Caco-2 (cell line): ENCODE measurements around the gene ARHGEF6. TPM values are rescaled to one million over a fixed set of nuclear protein-coding genes. Genes with fewer than 3 reads are reported as not detected.

ENCODE experiments used
- BruUV-seq: library from RNA; stranded (reverse); fragments of 400-500 nt; replicated peaks from 2 replicates; lab custom pipeline; 2021; lab: Mats Ljungman, UMichigan
- CTCF ChIA-PET: fragments of 300-600 bp; sonication (Branson Sonifier 250); formaldehyde crosslinking; loops from one replicate; lab custom pipeline; 2022; ENCODE audit warnings: antibody characterized with exemption; lab: Charles Lee
- POLR2A ChIA-PET: fragments of 300-600 bp; sonication (Branson Sonifier 250); formaldehyde crosslinking; loops from one replicate; lab custom pipeline; 2022; ENCODE audit warnings: antibody characterized with exemption; lab: Charles Lee
- DNase-seq, 2 experiments: peaks; one replicate each; pipeline versions ENCODE4 v3.0.0 to v3.0.0-alpha.2; 2020 to 2022
- H3K27me3 ChIP-seq: replicated peaks from 2 replicates; pipeline ENCODE4 v1.6.0; 2011; ENCODE audit warnings: low read length; ENCODE audit not compliant: control insufficient read depth, insufficient read depth
- H3K36me3 ChIP-seq: 2 replicates; pipeline ENCODE4 v1.5.1; 2011; ENCODE audit warnings: low read length; ENCODE audit not compliant: control insufficient read depth, insufficient read depth
- H3K4me1 ChIP-seq: fragments of 250-450 bp; sonication (Bioruptor Pico); 2 replicates; pipeline ENCODE4 v1.5.1; 2020; ENCODE audit warnings: mild to moderate bottlenecking
- H3K4me3 ChIP-seq: 2 replicates; pipeline ENCODE4 v1.5.1; 2011; ENCODE audit warnings: low read depth, mild to moderate bottlenecking, control low read depth, low read length
- H3K9me3 ChIP-seq: fragments of 250-450 bp; sonication (Bioruptor Pico); 2 replicates; pipeline ENCODE4 v1.5.1; 2020; ENCODE audit warnings: mild to moderate bottlenecking, moderate library complexity
- H3K27ac Mint-ChIP-seq: one replicate; pipeline ENCODE4 v1.8.0; 2022; ENCODE audit warnings: mixed read lengths; ENCODE audit not compliant: unreplicated experiment
- H3K27me3 Mint-ChIP-seq: one replicate; pipeline ENCODE4 v1.8.0; 2022; ENCODE audit warnings: mixed read lengths; ENCODE audit not compliant: insufficient read depth, unreplicated experiment
- H3K36me3 Mint-ChIP-seq: one replicate; pipeline ENCODE4 v1.8.0; 2022; ENCODE audit warnings: mild to moderate bottlenecking, mixed read lengths; ENCODE audit not compliant: insufficient read depth, unreplicated experiment
- H3K4me1 Mint-ChIP-seq: one replicate; pipeline ENCODE4 v1.8.0; 2022; ENCODE audit warnings: low read depth, mixed read lengths; ENCODE audit not compliant: unreplicated experiment
- H3K4me3 Mint-ChIP-seq: one replicate; pipeline ENCODE4 v1.8.0; 2022; ENCODE audit warnings: mild to moderate bottlenecking, moderate library complexity, mixed read lengths; ENCODE audit not compliant: unreplicated experiment
- H3K9me3 Mint-ChIP-seq: one replicate; pipeline ENCODE4 v1.8.0; 2022; ENCODE audit warnings: mixed read lengths; ENCODE audit not compliant: unreplicated experiment
- CTCF ChIP-seq, 2 experiments: fragments of 200-600 bp in 1 of 2; IDR thresholded peaks; 1 replicate in 1 of 2; 2 replicates in 1 of 2; pipeline versions ENCODE4 v1.5.1 to v1.8.0; 2011 to 2022; ENCODE audit warnings: antibody characterized with exemption in 1 of 2, control low read depth in 1 of 2, inconsistent platforms in 1 of 2, low read depth in 1 of 2, low read length in 1 of 2, mild to moderate bottlenecking in 1 of 2, moderate library complexity in 1 of 2; ENCODE audit not compliant: insufficient read depth in 1 of 2, severe bottlenecking in 1 of 2, unreplicated experiment in 1 of 2
- intact Hi-C: fragments of 100-400 bp; cut with micrococcal nuclease; formaldehyde crosslinking; loops from one replicate; pipeline ENCODE4 v1.10.0; 2022; ENCODE audit not compliant: unreplicated experiment
- total RNA-seq: library from RNA; stranded (reverse); gene quantifications from 2 replicates; pipeline ENCODE4 v1.2.3, GENCODE V29; 2022

The ARHGEF6 gene
- total RNA-seq, 1 experiment from 2014 or later: not detected

DNA sequence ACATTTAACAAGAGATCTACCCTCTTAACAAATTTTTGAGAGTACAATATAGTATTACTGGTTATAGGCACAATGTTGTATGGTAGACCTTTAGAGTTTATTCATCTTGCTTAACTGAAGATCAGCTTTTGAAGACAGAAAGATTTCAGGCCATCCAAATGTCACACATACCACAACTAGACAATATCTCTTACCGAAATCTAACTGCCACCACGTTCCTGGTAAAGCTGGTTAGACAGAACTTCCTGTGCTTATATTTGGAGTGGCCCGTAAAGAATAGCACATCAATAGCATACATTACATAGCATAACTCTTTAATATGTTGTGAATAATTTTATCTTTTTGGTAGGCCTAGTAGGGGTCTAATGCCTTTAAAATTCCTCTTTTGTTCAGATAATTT is 29.8 kb upstream of the ARHGEF6 start:
- POLR2A ChIA-PET: interaction anchor here (0.5 kb wide), 1 partner anchor 68 kb away, joined by 3 read pairs; no protein-coding TSS in a partner anchor
- Mint-ChIP-seq H3K27me3 (no peaks in the 10 kb centered on the region), H3K27ac (no peak overlapping the region), H3K9me3 (no peaks in the 10 kb centered on the region), H3K4me1 (no peaks in the 10 kb centered on the region), H3K4me3 (no peak overlapping the region), H3K36me3 (no peaks in the 10 kb centered on the region)
- H3K4me1 ChIP-seq: no peaks in the 10 kb centered on the region
- DNase-seq: no peak
- H3K4me3 ChIP-seq: no peak overlapping the region
- no peaks in the 10 kb centered on the region for H3K27me3 ChIP-seq
- no TSS peak for BruUV-seq
- intact Hi-C loops: no loop called here
- TF ChIP-seq CTCF (IDR thresholded peaks at IDR 0.05; ENCODE audit: insufficient read depth in 1 of 2, low read depth in 1 of 2, low read length in 1 of 2, severe bottlenecking in 1 of 2, unreplicated experiment in 1 of 2): no peak
- no peaks in the 10 kb centered on the region for H3K36me3 ChIP-seq
- H3K9me3 ChIP-seq: no peaks in the 10 kb centered on the region
- CTCF ChIA-PET: no interaction called here

- Mint-ChIP-seq H3K27me3 (no peaks in the 10 kb centered on the region), H3K4me1 (no peaks in the 10 kb centered on the region), H3K4me3 (no peak overlapping the region), H3K36me3 (no peaks in the 10 kb centered on the region), H3K9me3 (no peaks in the 10 kb centered on the region), H3K27ac (no peak overlapping the region)
- Histone ChIP-seq H3K27me3 (no peaks in the 10 kb centered on the region), H3K4me3 (no peak overlapping the region), H3K4me1 (no peaks in the 10 kb centered on the region), H3K9me3 (no peaks in the 10 kb centered on the region), H3K36me3 (no peaks in the 10 kb centered on the region)
- no TSS peak for BruUV-seq
- ChIA-PET CTCF (no interaction called here), POLR2A (no interaction called here)
- DNase-seq: no peak
- intact Hi-C loops: no loop called here
- TF ChIP-seq CTCF (IDR thresholded peaks at IDR 0.05; ENCODE audit: insufficient read depth in 1 of 2, low read depth in 1 of 2, low read length in 1 of 2, severe bottlenecking in 1 of 2, unreplicated experiment in 1 of 2): no peak
Observed at GRCh38 chrX:136806891-136807410, 26.2 kb upstream of the ARHGEF6 start.

DNA sequence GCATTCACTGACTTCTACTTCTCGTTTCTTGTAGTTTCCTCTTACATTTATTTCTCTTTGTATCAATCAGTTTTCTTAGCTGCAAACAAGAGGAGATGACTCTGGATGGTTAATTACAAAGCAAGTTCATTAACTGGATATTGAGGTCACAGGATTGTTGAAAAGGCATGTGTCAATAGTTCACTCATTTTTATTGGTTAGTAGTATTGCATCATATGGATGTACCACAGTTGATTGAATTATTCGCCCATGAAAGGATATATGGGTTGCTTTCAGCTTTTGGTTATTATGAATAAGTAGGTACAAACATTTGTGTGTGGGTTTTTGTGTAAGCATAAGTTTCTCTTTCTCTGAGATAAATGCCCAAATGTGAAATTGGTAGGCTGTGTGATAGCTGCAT is 21.8 kb upstream of the ARHGEF6 start:
- Histone ChIP-seq H3K36me3 (no peaks in the 10 kb centered on the region), H3K9me3 (no peaks in the 10 kb centered on the region), H3K4me1 (no peaks in the 10 kb centered on the region), H3K27me3 (no peaks in the 10 kb centered on the region), H3K4me3 (no peak overlapping the region)
- H3K9me3 Mint-ChIP-seq: no peaks in the 10 kb centered on the region
- no peak for DNase-seq
- H3K27ac Mint-ChIP-seq: no peak overlapping the region
- ChIA-PET CTCF (no interaction called here), POLR2A (no interaction called here)
- BruUV-seq: no TSS peak
- H3K27me3 Mint-ChIP-seq: no peaks in the 10 kb centered on the region
- H3K4me1 Mint-ChIP-seq: no peaks in the 10 kb centered on the region
- no peak for TF ChIP-seq CTCF (IDR thresholded peaks at IDR 0.05; ENCODE audit: insufficient read depth in 1 of 2, low read depth in 1 of 2, low read length in 1 of 2, severe bottlenecking in 1 of 2, unreplicated experiment in 1 of 2)
- no peaks in the 10 kb centered on the region for H3K36me3 Mint-ChIP-seq
- intact Hi-C loops: no loop called here
- no peak overlapping the region for H3K4me3 Mint-ChIP-seq
